Measurements from ENCODE around the gene SLC25A51.

- TF ChIP-seq CTCF (IDR thresholded peaks at IDR 0.05; ENCODE audit: insufficient read depth, low read length, poor library complexity, severe bottlenecking): no peak
- TF ChIP-seq EZH2phosphoT487 (conservative IDR thresholded peaks at IDR 0.05; ENCODE audit: low read length): no peak
Measured at GRCh38 chr9:37948417-37948980, 44.6 kb upstream of the SLC25A51 start.

All from SU-DHL-6 (cell line).